LNCaP clone FGC (cell line): ENCODE measurements around the gene KRTAP12-2.
"Not testable (repeated sequence)": the region's sequence is repeated elsewhere in the genome, so short reads cannot be mapped to it uniquely, and the experiment has no call there.

Experiments
- DNase-seq: peaks from one replicate; pipeline ENCODE4 v3.0.0-alpha.2; 2011; ENCODE audit warnings: low read depth
- H3K4me3 ChIP-seq: 2 replicates; pipeline ENCODE4 v1.5.1; 2011; ENCODE audit warnings: mild to moderate bottlenecking, low read depth, low read length, control low read depth
- CTCF ChIP-seq: IDR thresholded peaks from 2 replicates; pipeline ENCODE4 v1.5.1; 2012; ENCODE audit warnings: mild to moderate bottlenecking; ENCODE audit not compliant: control insufficient read depth, insufficient read depth; ENCODE audit errors: extremely low read depth

KRTAP12-2 gene

GRCh38 chr21:44636209-44637017 lies 30.3 kb downstream of the KRTAP12-2 start:
- no peak for TF ChIP-seq CTCF
- no peak overlapping the region for H3K4me3 ChIP-seq
- DNase-seq, result no peak

GRCh38 chr21:44632067-44632466 lies 34.7 kb downstream of the KRTAP12-2 start:
- H3K4me3 ChIP-seq, result no peak overlapping the region
- TF ChIP-seq CTCF, result no peak
- DNase-seq, result no peak

GRCh38 chr21:44630440-44630839 lies 36.3 kb downstream of the KRTAP12-2 start:
- TF ChIP-seq CTCF, result no peak
- no peak for DNase-seq
- H3K4me3 ChIP-seq, result no peak overlapping the region

- TF ChIP-seq CTCF, result no peak
- H3K4me3 ChIP-seq, result no peak overlapping the region
- DNase-seq, result no peak
These were observed 37.9 kb downstream of the KRTAP12-2 start for GRCh38 chr21:44628707-44629391.

GRCh38 chr21:44627831-44628233 lies 38.9 kb downstream of the KRTAP12-2 start:
- not testable (repeated sequence) for H3K4me3 ChIP-seq, DNase-seq

- H3K4me3 ChIP-seq, DNase-seq: not testable (repeated sequence)
These were observed 39.4 kb downstream of the KRTAP12-2 start for GRCh38 chr21:44627181-44627822.

GRCh38 chr21:44626673-44627143 lies 40.0 kb downstream of the KRTAP12-2 start, which contains the start of gene KRTAP10-9:
Gene KRTAP10-9, plus strand, starts transcription at chr21:44627093. Its CDS starts 79 bp downstream, at chr21:44627172.
- no peak within 1 kb of the TSS for H3K4me3 ChIP-seq
- no peak for TF ChIP-seq CTCF
- DNase-seq, result no peak
